Stimulated activated CD8-positive, alpha-beta memory T cell treated with anti-CD3 and anti-CD28 coated beads, Interleukin-7, amount 100 ng/mL, for 48 hours (primary cell): ENCODE data around the gene STRN4.
A peak's percentile ranks its signal among the peaks of the same experiment; 100 is the strongest.

ENCODE experiments used
- DNase-seq, 2 donors: peaks; one replicate each; pipeline ENCODE4 v3.0.0-alpha.2; 2020; ENCODE audit warnings: low read depth in 1 of 2; ENCODE audit errors: extremely low read depth in 1 of 2

The STRN4 gene

DNA sequence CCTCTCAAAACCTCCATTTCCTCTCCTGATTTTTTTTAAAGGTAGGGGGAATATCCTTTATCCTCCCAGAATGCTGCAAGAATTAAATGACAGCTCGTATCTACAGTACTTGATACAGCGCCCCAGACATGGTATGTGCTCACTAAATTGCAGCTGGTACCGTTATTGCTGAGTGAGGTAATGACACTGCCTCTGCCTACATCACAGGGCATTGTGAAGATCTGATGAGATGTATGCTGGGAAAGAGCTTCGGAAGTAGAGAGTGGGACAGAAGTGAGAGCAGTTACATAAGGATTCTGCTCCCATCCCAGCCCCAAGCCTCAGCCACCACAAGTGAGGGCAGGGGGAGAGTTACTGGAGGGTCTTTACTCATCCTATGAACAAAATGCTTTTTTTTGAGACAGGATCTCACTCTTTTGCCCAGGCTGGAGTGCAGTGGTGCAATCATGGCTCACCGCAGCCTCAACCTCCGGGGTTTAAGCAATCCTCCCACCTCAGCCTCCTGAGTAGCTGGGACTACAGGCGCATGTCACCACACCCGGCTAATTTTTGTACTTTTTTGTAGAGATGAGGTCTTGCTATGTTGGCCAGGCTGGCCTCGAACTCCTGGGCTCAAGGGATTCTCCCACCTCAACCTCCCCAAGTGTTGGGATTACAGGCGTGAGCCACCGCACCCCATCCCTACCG lies 2.1 kb downstream of the STRN4 start:
- DNase-seq: no peak

DNA sequence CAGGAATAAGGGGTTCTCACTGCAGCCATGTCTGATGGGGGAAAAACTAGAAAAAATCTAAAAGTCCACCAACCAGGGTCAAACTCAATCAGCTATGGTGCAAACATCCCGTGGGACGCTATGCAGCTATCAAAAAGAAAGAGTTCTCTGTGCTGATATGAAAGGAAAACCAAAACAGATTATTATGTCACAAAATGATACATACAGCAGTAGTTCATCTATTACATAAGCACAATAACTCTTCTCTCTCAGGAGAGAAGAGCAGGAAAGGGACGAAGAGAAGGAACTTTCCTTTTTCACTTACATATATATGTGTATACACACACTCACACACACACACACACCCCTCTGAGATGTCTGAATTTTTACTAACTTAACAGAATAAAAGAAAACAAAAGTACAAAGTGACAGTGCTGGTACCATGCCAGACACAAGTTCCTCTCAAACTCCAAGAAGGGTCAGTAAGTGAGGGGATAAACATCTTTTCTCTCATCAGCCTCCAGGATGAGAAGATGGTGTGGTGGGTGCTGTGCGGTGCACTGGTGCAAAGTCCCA lies 3.2 kb downstream of the STRN4 start:
- DNase-seq: no peak

- no peak for DNase-seq
Measured at GRCh38 chr19:46741447-46741846, 4.8 kb downstream of the STRN4 start.

DNA sequence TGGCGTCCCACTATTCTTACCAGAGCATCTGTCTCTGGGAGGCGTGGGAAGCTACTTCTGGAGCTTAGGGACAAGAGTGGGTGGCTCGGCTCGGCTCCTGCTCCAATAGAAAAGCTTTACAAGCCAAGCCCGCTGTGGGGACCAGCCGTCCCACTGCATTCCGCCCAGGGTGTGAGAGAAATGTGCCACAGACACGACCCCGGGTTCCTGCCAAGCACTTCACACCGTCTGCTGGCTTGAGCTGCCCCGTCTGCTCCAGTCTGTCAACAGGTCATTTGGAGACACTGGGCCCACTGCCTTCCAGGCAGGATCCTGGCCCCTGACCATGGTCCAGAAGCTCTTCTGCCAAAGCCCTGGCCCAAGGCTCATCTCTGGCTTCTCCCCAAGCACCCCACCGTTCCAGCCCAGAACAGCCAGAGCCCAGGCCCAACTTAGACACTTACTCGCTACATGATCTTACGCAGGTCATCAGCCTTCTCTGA lies 6.9 kb downstream of the STRN4 start:
- no peak for DNase-seq

DNA sequence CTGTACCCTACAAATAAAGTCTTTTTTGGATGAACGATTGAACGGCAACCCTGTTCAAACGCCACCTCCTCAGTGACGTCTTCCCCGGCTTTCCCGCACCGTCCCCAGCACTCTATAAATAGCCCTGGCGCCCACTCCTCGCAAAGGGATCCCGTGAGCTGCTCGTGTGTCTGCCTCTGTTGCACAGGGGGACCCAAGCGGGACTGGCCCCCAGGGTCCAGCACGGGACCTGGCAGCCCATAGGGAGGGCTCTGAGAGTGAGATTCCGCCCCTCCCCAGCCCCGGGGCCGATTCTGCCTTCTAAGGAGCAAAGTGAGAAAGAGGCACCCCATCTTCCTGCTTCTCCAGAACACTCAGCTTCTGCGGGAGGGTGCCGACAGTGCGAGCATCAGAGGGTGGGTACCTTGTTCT lies 8.5 kb downstream of the STRN4 start:
- no peak for DNase-seq

DNA sequence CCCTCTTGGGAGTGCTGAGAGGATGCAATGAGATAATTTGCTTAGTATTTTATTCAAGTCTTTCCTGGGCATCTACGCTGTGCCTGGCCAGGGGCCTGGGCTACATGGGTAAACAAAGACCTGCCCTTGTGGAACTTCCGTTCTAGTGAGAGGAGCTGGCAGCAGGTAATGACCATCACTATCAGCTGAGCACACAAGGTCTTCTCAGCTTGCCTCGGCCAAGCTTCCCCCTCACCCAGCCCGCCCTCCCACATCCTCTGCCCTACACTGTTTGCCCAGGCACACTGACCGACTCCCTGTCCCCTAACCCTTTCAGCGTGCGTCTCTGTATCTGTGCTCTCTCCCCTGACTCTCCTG lies 9.0 kb downstream of the STRN4 start:
- no peak for DNase-seq

- no peak for DNase-seq
Measured at GRCh38 chr19:46736531-46737297, 9.5 kb downstream of the STRN4 start.

DNA sequence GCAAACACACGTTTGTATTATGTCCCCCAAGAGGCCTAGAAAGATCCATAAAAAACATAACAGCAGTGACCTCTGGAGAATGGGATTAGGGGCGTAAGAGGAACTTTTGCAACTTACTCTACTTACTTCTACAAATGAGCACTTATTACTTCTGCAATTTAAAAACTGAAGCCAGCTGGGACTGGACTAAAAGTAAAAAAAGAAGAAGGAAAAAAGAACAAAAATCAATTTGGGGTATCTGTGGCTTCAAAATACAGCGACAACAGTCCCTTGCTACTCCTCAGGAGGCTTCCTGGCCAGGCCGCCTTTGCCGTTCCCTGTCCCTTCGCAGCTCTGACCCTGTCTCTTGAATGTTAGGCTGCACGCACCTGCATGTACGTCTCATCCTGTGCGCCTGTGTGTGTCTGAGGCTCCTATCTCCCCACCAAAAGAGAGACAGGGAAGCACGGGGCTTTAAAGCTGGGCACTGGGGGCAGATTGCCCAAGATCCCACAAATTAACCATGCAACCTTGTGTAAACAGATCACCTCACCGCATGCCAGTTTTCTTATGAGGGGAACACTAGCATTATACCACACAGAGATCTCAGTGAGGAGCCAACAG lies 12.5 kb downstream of the STRN4 start:
- DNase-seq: no peak

DNA sequence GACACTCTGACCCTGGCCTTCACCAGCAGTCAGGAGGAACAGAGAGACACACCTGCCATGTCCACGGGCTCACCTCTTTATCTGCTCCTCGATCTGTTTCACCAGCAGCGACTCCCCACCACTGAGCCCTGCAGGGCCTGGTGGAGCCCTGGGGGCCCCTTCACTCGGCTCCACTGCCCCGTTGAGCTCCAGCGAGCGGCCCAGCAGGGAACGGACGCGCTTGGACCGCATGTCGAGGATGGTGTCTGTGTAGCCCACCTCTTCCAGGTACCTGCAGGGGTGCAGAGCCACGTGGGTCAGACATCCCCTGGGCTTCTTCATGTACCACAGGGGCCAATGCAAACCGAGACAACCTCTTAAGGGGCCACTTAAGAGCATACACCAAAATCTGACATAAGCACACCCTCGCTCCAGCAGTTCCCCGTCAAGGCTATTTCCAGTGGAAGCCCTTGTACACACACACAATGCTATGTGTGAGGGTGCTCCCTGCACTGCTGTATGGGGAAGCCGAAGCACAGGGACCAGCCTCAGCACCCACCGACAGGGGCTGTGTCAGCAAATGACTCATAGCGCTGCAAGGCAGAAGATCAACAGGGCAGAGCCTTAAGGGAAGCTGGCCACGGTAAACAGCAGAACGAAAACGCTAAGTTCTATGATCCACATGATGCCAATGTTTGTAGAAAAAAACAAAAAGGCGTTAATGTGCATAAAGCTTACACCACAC lies 13.1 kb downstream of the STRN4 start:
- no peak for DNase-seq

GRCh38 chr19:46732172-46732938 lies 13.9 kb downstream of the STRN4 start:
- no peak for DNase-seq

DNA sequence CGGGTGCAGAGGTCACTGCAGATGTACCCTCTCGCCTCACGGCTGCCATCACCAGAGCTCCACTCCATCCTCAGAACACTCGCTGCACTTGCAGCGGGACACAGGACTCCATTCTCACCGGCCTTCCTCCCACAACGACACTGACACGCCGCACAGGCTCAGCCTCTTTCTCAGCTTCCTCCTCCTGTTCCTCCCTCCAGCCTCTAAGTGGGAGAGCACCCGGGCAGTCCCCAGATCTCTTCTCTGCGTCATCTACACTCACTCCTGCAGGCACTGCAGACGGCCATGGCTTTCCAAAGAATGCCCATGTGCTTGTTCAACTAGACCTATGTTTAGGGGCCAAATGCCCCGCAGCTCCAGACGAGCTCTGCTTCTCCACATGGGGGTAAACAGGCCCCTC lies 14.7 kb downstream of the STRN4 start:
- no peak for DNase-seq

DNA sequence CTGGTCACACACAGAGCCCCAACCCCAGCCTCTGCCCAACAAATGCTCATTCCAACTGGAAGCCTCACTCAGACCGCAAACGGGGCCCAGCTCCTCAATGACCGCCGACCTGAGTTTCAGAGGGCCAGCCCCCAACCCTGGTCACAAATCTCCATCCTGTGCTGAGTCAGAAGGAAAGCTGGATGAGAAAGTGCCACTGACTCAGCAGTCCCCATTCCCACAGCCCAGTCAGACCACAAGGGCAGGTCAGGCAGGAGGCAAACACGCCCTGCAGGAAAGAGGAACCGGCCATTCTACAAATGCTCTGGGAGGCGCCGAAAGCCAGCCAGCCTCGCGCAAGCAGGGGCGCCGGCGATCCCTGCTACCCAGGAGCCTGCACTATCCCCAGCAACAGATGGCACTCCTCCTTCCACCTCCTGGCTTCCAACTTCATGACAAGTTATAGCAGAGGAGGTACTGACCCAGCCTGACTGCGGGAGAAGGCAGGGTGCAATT lies 15.2 kb downstream of the STRN4 start:
- no peak for DNase-seq

GRCh38 chr19:46730595-46730994 lies 15.7 kb downstream of the STRN4 start:
- DNase-seq: no peak

GRCh38 chr19:46730187-46730586 lies 16.1 kb downstream of the STRN4 start:
- no peak for DNase-seq

DNA sequence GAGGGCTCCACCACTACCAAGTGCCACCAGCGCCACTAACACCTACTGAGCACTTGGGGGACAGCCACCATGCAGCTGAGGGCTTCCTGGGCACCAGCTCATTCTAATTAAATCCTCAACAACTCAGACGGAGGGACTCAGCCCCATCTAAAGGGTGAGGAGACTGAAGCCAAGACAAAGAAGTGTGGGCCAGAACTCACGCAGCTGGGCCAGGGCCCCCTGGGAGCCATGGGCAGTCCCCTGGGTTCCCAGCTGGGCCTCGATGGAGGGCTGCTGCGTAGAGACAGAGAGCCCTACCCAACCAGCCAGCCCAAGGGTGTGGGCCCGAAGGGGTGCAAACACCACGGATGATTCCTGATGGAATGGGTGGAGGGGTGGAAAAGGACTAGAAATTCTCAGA lies 16.6 kb downstream of the STRN4 start:
- DNase-seq: no peak

DNA sequence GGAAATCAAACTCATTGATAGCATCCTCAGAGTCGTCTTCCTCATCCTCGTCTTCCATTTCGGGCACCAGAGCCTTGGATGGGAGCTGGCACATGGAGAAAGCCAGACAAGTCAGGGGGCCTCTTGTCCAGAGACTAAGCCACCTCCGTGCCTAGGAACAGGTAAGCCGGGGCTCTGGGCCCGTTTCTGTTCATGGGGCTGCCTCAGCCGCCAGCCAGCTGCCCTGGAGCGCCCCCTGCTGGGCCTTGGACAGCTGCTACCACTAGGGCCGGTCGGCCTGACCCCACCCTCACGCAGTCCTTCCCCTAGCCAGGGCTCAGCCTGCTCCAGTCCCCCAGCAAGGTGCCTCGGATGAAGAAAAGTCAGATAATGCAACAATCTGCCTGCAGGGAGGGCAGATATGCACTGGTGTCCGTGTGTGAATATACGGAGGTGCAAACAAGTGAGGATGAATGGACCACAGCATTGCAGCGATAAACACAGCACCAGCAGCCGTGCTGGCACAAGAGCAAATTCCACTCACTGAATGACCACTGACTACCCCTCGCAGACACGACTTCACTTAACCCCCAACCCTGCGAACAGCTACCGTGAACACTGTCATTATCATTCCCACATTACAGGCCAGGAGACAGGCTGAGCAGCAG lies 17.4 kb downstream of the STRN4 start:
- peak; percentile 51 to 54 for DNase-seq

GRCh38 chr19:46728208-46728607 lies 18.0 kb downstream of the STRN4 start:
- no peak for DNase-seq

DNA sequence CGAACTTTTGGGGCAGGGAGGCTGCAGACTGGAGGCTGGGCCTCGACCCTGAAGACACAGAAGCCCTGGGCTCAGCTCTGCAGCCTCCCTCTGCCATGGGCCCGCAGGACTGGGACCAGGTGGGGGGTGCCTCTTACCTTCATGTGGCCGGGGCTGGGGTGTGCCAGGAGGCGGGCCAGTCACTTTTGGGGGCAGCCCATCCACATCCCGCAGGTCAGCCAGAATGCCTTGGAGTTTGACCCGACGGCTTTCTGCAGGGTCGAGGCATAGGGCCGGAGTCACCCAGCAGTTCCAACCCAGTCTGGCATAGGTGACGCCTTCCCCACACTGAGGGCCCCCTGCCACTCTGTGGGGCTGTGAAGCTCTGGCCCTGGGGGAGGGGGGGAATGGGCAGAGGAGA lies 18.5 kb downstream of the STRN4 start:
- no peak for DNase-seq

GRCh38 chr19:46726971-46727501 lies 19.2 kb downstream of the STRN4 start:
- no peak for DNase-seq
